Keratinocyte (primary cell): ENCODE results near the gene MAPK4. TPM values are rescaled to one million over a fixed set of nuclear protein-coding genes. Genes with fewer than 3 reads are reported as not detected.
A peak's percentile ranks its signal among the peaks of the same experiment; 100 is the strongest.

Experiments used
- DNase-seq: peaks from one replicate; pipeline ENCODE4 v3.0.0-alpha.2; 2011; ENCODE audit warnings: low read depth, missing footprints, low spot score
- FAIRE-seq: peaks from 2 replicates; lab custom pipeline; 2011; peaks lifted over from hg19 to GRCh38; lab: Jason Lieb, UNC
- H2AFZ ChIP-seq: 2 replicates; pipeline ENCODE4 v1.6.0; 2012; ENCODE audit warnings: low read length, control low read depth, inconsistent platforms; ENCODE audit not compliant: control insufficient read depth
- H3K27ac ChIP-seq: 2 replicates; pipeline ENCODE4 v1.5.1; 2011; ENCODE audit warnings: low read length; ENCODE audit not compliant: control insufficient read depth, insufficient read depth
- H3K27me3 ChIP-seq: 3 replicates; pipeline ENCODE4 v1.6.0; 2011; ENCODE audit warnings: low read length; ENCODE audit not compliant: control insufficient read depth, insufficient read depth; ENCODE audit errors: extremely low read depth
- H3K36me3 ChIP-seq, 2 experiments: 2 replicates in 1 of 2; 3 replicates in 1 of 2; pipeline ENCODE4 v1.5.1; 2011; ENCODE audit warnings: low read length in 2 of 2, mild to moderate bottlenecking in 1 of 2; ENCODE audit not compliant: control insufficient read depth in 2 of 2, insufficient read depth in 2 of 2; ENCODE audit errors: extremely low read depth in 1 of 2
- H3K4me1 ChIP-seq: 3 replicates; pipeline ENCODE4 v1.5.1; 2011; ENCODE audit warnings: low read length; ENCODE audit not compliant: control insufficient read depth, insufficient read depth; ENCODE audit errors: extremely low read depth
- H3K4me2 ChIP-seq: 3 replicates; pipeline ENCODE4 v1.6.0; 2011; ENCODE audit warnings: low read depth, low read length; ENCODE audit not compliant: control insufficient read depth, insufficient read depth; ENCODE audit errors: extremely low read depth
- H3K4me3 ChIP-seq, 3 experiments: fragments of 200-600 bp in 1 of 3; sonication (generic) in 1 of 3; 2 replicates in 2 of 3; 3 replicates in 1 of 3; pipeline ENCODE4 v1.5.1; 2011 to 2016; ENCODE audit warnings: low read length in 3 of 3, mild to moderate bottlenecking in 3 of 3, control low read depth in 2 of 3, inconsistent platforms in 1 of 3, low read depth in 1 of 3, mixed read lengths in 1 of 3, mixed run types in 1 of 3, moderate library complexity in 1 of 3; ENCODE audit not compliant: control insufficient read depth in 2 of 3, insufficient read depth in 2 of 3; ENCODE audit errors: extremely low read depth in 1 of 3
- H3K79me2 ChIP-seq: 2 replicates; pipeline ENCODE4 v1.6.0; 2012; ENCODE audit warnings: low read length; ENCODE audit not compliant: control insufficient read depth, insufficient read depth
- H3K9ac ChIP-seq: 3 replicates; pipeline ENCODE4 v1.6.0; 2011; ENCODE audit warnings: low read length; ENCODE audit not compliant: control insufficient read depth, insufficient read depth; ENCODE audit errors: extremely low read depth
- H3K9me1 ChIP-seq: 3 replicates; pipeline ENCODE4 v1.6.0; 2011; ENCODE audit warnings: low read length; ENCODE audit not compliant: control insufficient read depth, insufficient read depth; ENCODE audit errors: extremely low read depth
- H3K9me3 ChIP-seq: 2 replicates; pipeline ENCODE4 v1.5.1; 2012; ENCODE audit warnings: low read depth, low read length; ENCODE audit not compliant: control insufficient read depth
- H4K20me1 ChIP-seq: 3 replicates; pipeline ENCODE4 v1.6.0; 2011; ENCODE audit warnings: low read length; ENCODE audit not compliant: control insufficient read depth, insufficient read depth; ENCODE audit errors: extremely low read depth
- CTCF ChIP-seq, 3 experiments: IDR thresholded peaks in 1 of 3; conservative IDR thresholded peaks in 1 of 3; optimal IDR thresholded peaks in 1 of 3; 2 replicates in 2 of 3; 3 replicates in 1 of 3; pipeline versions ENCODE3 to v1.5.1; 2011; ENCODE audit warnings: low read length in 3 of 3, mild to moderate bottlenecking in 3 of 3, moderate library complexity in 2 of 3, control low read depth in 1 of 3, inconsistent platforms in 1 of 3; ENCODE audit not compliant: insufficient read depth in 2 of 3; ENCODE audit errors: extremely low read depth in 1 of 3
- EZH2 ChIP-seq: IDR thresholded peaks from one replicate; pipeline ENCODE4 v1.6.1; 2012; ENCODE audit warnings: inconsistent platforms, mild to moderate bottlenecking, low read length, moderate library complexity
- dilution Hi-C: fragments of 300-500 bp; cut with MboI; formaldehyde crosslinking; loops from one replicate; pipeline ENCODE4 v1.7.0; 2020; ENCODE audit warnings: low sequenced_read_pairs; ENCODE audit not compliant: extremely low pct_ligation_motif_present
- polyA plus RNA-seq, 5 experiments: library from polyadenylated mRNA; depleted of rRNA in 3 of 5; stranded (reverse) in 3 of 5; stranded (forward) in 1 of 5; unstranded in 1 of 5; fragments of >200 nt; gene quantifications; 1 replicate in 1 of 5; 2 replicates in 3 of 5; 3 replicates in 1 of 5; pipeline versions ENCODE4 v1.2.1 to v1.2.3, GENCODE V29; 2011 to 2012; ENCODE audit warnings: missing spikeins in 2 of 5, low read depth in 1 of 5, low replicate concordance in 1 of 5

Gene MAPK4
- polyA plus RNA-seq, 1 donor (not counting 4 experiments of a cell fraction or from before 2014, with no cell fraction given), result not detected

- DNase-seq, result no peak
- H3K27me3 ChIP-seq, result peaks cover 2% of the 10 kb centered on the region
- H3K9me3 ChIP-seq, result no peaks in the 10 kb centered on the region
- H3K4me3 ChIP-seq, result no peak overlapping the region
- H3K27ac ChIP-seq, result no peak overlapping the region
- no peaks in the 10 kb centered on the region for H3K9me1 ChIP-seq
- H3K36me3 ChIP-seq, result no peaks in the 10 kb centered on the region
- H3K9ac ChIP-seq, result no peak overlapping the region
- H2AFZ ChIP-seq, result no peak overlapping the region
- no peaks in the 10 kb centered on the region for H3K4me1 ChIP-seq
- H4K20me1 ChIP-seq, result no peaks in the 10 kb centered on the region
- no peak for FAIRE-seq
- dilution Hi-C loops, result no loop called here
- no peaks in the 10 kb centered on the region for H3K79me2 ChIP-seq
- TF ChIP-seq CTCF (optimal IDR thresholded peaks at IDR 0.05 in 1 of 3, IDR thresholded peaks at IDR 0.05 in 1 of 3, conservative IDR thresholded peaks at IDR 0.05 in 1 of 3; ENCODE audit: extremely low read depth in 1 of 3, insufficient read depth in 2 of 3, low read length in 3 of 3) (peak; percentile 47 to 53 (median 49)), EZH2 (no peak)
- H3K4me2 ChIP-seq, result no peak overlapping the region
Measured at GRCh38 chr18:50662177-50662576, 102.3 kb downstream of the MAPK4 start.

GRCh38 chr18:50662775-50663383, 103.0 kb downstream of the MAPK4 start:
- no peak for TF ChIP-seq EZH2
- DNase-seq (no peak), FAIRE-seq (no peak)
- Histone ChIP-seq H2AFZ (no peak overlapping the region), H3K9ac (no peak overlapping the region), H3K9me3 (no peaks in the 10 kb centered on the region), H3K4me3 (no peak overlapping the region), H4K20me1 (no peaks in the 10 kb centered on the region), H3K79me2 (no peaks in the 10 kb centered on the region), H3K9me1 (no peaks in the 10 kb centered on the region), H3K27me3 (peaks cover 2% of the 10 kb centered on the region), H3K4me1 (no peaks in the 10 kb centered on the region), H3K27ac (no peak overlapping the region), H3K36me3 (no peaks in the 10 kb centered on the region), H3K4me2 (no peak overlapping the region)
- dilution Hi-C loops, result no loop called here
